NCI-H82 treated with DMSO at 0.1 percent for 48 hours (cell line): ENCODE measurements around the gene SYDE1.
A peak's percentile ranks its signal among the peaks of the same experiment; 100 is the strongest.

Experiments
- DNase-seq: peaks from one replicate; lab custom pipeline; 2025; ENCODE audit not compliant: unreplicated experiment; lab: John Stamatoyannopoulos, UW

Gene SYDE1

GRCh38 chr19:15124572-15125231, 17.5 kb downstream of the SYDE1 start:
- DNase-seq: no peak

DNA sequence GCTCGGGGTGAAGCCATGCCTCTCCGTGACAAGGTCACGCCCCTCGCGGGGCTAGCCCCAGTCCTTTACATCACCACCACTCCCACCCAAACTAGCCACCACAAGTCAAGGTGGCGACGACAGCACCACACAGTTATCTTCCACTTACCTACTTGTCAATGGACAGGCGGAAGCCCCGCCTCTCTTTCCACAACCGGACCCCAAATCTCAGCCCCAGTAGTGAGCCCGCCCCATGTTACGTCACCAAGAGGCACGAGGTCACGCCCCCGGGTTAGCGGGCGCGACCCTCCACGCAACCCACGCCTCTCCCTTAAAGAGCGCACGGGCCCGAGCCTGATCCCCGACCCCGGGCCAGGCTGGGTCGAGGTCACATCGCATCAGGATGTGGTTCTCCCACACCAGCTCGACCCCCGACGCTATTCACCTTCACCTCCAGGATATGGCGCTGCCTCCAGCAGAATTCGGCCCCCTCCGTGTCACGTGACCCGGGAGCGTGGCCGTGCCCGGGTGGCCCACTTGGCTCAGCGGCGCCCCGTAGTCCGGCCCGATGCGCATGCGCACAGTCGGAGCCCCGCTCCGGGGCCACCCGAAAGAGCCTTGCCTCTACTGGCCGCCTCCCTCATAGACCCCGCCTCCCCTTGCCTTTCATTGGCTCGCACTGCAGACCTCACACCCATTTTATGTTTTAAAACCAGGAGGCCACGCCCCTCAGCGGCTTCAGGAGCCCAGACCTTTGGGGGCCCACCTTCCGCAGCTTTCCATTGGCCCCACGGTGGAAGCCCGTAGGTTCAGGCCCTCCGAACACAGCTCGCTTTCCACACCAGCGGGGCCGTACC, 18.2 kb downstream of the SYDE1 start:
- peak; percentile 100 for DNase-seq

- DNase-seq: no peak
Measured at GRCh38 chr19:15126131-15126910, 19.1 kb downstream of the SYDE1 start.

GRCh38 chr19:15128162-15128770, 21.1 kb downstream of the SYDE1 start:
- DNase-seq: no peak

GRCh38 chr19:15129856-15130585, 22.8 kb downstream of the SYDE1 start:
- DNase-seq: no peak

- DNase-seq: no peak
Measured at GRCh38 chr19:15136234-15136954, 29.2 kb downstream of the SYDE1 start.

DNA sequence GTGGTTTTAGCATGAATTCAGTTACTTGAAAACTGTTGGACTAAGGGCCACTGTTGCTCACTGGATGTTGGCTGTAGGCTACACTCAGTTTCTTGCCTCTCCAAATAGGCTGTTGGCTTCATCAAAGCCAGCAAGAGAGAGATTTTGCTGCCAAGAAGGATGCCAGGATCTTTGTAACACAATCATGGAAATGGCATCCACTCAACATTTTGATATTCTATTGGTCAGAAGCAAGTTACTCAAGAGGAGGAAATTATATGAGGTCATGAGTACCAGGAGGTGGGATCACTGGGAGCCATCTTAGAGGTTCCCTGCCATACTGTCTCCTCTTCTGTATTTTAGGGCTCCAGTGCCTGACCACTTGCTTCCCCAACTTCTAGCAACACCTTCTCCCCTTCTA, 30.6 kb downstream of the SYDE1 start:
- no peak for DNase-seq

DNA sequence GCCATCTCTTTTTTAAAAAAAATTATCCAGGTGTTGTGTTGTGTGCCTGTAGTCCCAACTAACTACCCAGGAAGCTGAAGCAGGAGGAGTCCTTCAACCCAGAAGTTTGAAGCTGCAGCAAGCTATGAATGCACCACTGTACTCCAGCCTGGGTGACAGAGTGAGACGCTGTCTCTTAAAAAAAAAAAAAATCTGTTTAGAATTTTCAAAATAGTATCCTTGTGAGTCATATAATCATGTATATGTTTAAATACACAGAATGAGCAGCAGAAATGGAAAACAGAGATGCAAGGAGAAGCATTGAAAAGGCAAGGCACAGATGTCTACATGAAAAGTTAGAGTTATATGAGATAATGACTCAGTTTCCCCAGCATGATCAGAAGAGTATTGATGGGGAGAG, 31.2 kb downstream of the SYDE1 start:
- no peak for DNase-seq

DNA sequence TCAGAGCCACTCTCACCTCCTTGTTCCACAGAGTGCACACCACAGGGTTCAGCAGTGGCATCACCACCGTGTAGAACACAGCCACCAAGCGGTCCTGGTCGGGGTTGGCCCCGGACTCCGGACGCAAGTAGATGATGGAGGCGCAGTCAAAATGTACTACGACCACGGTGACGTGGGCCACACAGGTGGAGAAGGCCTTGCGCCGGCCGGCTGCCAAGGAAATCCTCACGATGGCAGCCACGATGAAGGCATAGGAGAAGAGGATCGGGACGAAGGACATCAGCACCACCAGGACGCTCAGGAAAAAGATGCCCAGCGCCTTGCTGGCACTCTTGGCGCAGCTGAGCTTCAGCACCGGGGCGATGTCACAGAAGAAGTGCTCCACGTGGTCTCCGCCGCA, 33.9 kb downstream of the SYDE1 start:
- no peak for DNase-seq

DNA sequence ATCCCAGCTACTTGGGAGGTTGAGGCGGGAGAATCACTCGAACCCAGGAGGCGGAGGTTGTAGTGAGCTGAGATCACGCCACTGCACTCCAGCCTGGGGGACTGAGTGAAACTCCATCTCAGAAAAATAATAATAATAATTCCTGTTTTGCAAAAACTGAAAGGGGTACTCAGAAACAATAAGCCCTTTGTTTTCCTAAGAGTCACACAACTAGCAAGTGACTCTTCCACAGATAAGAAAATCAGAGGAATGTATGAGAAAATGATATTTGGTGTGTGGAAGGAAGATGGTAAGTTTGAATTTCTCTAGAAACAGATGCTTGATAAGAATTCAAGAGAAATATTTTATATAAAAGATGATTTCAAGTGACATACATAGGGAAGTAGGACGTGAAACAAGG, 35.1 kb downstream of the SYDE1 start:
- DNase-seq: no peak

DNA sequence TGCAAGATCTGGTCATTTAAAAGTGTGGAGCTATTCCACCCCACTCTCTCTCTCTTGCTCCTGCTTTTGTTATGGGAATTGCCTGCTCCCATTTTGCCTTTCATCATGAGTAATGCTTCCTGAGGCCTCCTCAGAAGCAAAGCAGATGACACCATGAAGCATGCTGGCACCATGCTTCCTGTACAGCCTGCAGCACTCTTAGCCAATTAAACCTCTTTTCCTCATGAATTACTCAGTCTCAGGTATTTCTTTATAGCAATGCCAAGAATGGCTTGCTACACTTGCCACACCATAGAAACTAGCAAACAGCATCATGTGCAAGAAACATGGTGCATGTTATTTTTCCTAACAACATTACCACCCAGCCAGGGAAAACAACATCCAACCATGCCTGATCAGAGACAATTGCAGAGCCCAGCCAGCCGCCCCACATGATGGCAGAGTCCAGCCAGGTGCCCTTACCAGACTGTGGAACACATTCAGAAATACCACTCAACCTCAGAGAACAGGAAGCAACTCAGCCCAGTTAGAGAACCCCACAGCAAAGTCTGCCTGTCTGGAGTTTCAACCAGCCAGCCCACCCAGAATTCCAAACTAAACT, 36.9 kb downstream of the SYDE1 start:
- DNase-seq: no peak

- no peak for DNase-seq
Measured at GRCh38 chr19:15147090-15147489, 39.9 kb downstream of the SYDE1 start.

DNA sequence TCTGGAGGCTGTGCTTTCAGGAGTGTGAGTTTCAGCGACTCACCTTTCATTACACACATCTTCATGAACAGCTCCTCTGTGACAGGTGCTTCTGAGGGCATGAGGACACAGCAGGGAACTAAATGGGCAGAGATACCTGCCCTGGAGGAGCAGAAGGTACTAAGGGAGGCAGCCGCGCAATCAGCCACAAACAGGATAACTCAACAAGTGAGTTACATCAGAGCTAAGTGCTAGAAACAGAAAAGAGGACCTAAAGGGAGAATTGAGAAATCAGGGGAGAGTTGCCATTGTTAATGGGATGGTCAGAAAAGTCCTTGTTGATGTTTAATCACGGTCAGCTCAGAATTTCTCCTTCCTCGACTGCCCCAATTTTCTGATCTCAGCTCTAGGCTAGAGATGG, 42.5 kb downstream of the SYDE1 start:
- no peak for DNase-seq

DNA sequence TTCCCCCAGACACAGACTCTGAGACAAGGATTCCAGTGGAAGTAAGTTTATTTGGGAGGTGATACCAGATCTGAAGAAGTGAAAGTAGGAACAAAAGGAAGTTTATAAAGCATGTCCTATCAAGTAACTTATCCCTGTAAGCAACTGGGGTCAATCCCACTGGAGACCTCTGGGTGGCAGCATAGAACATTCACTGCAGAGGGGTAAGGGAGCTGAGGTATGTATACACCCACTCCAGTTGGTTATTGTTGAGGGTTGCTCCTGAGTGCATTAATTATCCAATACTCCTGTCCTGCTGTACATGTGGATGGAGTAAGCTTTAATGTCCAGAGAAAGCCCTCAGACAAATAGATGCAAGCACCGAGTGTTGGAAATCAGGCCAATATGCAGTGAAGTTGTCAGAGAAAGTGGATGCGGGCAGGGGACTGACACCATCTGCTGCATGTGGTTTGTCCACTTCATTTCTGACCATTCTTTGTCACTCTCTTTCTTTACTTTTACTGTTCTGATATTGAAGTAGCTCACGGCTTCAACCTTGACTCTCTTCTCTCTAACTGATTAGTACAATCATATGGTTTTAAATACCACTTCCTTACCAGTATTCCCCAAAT, 46.9 kb downstream of the SYDE1 start:
- DNase-seq: no peak

DNA sequence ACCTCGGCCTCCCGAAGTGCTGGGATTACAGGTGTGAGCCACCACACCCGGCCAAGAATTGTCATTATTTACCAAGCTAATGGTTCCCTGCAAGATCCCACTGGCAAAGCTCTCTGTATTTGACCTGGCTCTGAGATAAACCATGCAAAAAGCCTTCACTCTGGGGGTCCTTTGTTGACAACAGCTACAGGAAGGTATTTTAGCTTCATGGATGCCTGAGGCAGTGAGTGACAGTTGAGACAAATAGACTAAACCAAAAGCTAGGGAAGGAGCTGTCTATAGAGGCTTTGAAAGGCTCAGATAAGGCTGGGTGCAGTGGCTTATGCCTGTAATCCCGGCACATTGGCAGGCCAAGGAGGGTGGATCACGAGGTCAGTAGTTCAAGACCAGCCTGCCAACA, 48.1 kb downstream of the SYDE1 start:
- DNase-seq: no peak

DNA sequence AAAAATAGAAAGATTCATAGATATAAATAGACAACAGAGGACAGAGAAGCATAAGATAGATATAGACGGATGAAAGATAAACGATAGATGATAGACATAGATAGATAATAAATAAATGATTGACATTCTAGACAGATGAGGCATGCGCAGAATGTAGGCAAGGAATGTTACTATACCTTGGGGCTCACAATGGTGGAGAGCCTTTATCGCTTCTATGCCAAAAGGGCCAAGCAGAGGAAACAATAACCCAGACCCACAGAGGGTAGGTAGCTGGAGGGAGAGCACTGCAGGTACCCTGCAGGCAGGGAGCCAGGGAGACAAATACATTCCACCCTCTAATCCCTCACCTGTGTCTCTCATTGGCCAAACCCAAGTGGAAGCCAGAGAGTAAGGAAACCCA, 49.2 kb downstream of the SYDE1 start:
- DNase-seq: no peak

DNA sequence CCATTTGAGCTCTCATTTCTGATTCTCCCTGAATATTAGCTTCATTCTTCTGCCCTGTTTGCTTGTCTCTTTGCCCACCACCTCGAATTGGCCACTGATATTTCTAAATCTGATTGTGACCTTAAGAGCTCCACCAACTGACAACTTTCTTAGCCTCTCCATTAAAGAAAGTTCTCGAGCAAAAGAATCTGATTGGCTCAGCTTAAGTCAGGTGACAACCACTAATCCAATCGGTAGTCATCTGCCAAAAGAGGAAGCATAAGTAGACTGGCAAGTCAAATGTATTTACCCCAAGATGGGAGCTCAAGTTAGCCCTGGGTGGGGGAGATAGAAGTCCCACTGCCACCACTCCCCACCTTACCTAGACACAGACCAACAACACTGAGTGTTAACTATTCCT, 52.0 kb downstream of the SYDE1 start:
- no peak for DNase-seq

DNA sequence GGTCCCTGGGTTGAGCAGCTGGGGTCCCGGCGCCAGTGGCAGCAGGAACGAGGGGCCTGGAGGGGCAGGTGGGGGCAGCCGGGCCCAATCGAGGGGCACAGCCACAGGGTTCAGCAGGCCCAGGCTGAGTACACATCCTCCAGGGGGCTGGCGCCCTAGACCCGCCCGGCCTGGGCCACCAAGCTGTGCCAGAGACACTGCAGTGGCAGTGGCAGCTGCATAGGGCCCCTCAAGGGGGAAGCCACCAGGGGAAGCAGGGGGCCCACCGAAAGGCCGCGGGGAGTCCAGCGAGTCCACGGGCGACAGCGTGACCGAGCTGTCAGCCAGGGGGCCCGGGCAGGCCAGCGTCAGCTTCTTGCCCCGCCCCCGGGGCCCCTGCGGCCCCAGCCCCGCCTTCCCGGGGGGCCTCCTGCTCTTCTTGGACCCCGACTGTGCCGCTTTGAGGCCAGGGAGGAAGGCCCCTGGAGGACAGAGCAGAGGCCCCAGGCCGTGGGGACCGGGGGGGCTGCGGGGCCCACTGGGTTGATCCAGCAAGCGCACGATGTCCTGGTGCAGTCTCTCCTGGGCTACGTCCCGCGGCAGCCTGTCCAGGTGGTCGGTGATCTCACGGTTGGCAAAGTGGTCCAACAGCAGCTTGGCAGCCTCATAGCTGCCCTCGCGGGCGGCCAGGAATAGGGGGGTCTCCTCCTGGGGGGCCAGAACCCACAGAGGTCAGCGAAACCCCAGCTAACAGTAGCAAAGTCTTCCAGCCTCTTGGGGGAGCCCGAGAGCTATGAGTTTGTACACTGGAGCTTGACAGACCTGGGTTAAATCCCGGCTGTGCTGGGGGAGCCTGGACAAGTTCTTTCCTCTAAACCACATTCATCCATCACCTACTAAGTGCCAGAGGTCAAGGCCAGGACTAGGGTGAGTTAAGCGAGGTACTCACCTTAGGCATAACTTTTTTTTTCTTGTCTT, 54.1 kb downstream of the SYDE1 start:
- peak; percentile 42 for DNase-seq
